H9 (cell line): Measurements from ENCODE around the gene SPANXN5. TPM values are rescaled to one million over a fixed set of nuclear protein-coding genes. Genes with fewer than 3 reads are reported as not detected.
"Not testable (repeated sequence)": the region's sequence is repeated elsewhere in the genome, so short reads cannot be mapped to it uniquely, and the experiment has no call there.

Experiments used
- DNase-seq: peaks from one replicate; pipeline ENCODE4 v3.0.0-alpha.2; 2017
- H2AFZ ChIP-seq: one replicate; pipeline ENCODE4 v1.6.1; 2013; ENCODE audit warnings: mild to moderate bottlenecking, low read length, control low read depth, moderate library complexity
- H2AK5ac ChIP-seq: 2 replicates; pipeline ENCODE4 v1.6.1; 2013; ENCODE audit warnings: low read length, control low read depth, mixed read lengths; ENCODE audit not compliant: insufficient read length
- H2BK120ac ChIP-seq: one replicate; pipeline ENCODE4 v1.6.1; 2013; ENCODE audit warnings: low read depth, mild to moderate bottlenecking, low read length, control low read depth, inconsistent platforms; ENCODE audit not compliant: poor library complexity, severe bottlenecking
- H2BK12ac ChIP-seq: 2 replicates; pipeline ENCODE4 v1.6.1; 2013; ENCODE audit warnings: low read length, control low read depth, mixed read lengths, low read depth; ENCODE audit not compliant: insufficient read length
- H2BK15ac ChIP-seq: 2 replicates; pipeline ENCODE4 v1.6.1; 2013; ENCODE audit warnings: low read depth, low read length, control low read depth
- H2BK20ac ChIP-seq: one replicate; pipeline ENCODE4 v1.6.1; 2013; ENCODE audit warnings: low read depth, mild to moderate bottlenecking, low read length, control low read depth, inconsistent platforms; ENCODE audit not compliant: poor library complexity, severe bottlenecking
- H2BK5ac ChIP-seq: 2 replicates; pipeline ENCODE4 v1.6.1; 2013; ENCODE audit warnings: low read length, control low read depth, mixed read lengths; ENCODE audit not compliant: insufficient read length
- H3K14ac ChIP-seq: 2 replicates; pipeline ENCODE4 v1.6.1; 2013; ENCODE audit warnings: low read length, control low read depth; ENCODE audit not compliant: insufficient read depth
- H3K18ac ChIP-seq: 2 replicates; pipeline ENCODE4 v1.6.1; 2013; ENCODE audit warnings: low read depth, mild to moderate bottlenecking, mixed read lengths, low read length, control low read depth; ENCODE audit not compliant: insufficient read length
- H3K23ac ChIP-seq: 2 replicates; pipeline ENCODE4 v1.6.1; 2013; ENCODE audit warnings: low read length, control low read depth, mixed read lengths, low read depth; ENCODE audit not compliant: insufficient read length
- H3K23me2 ChIP-seq: 2 replicates; pipeline ENCODE4 v1.6.1; 2013; ENCODE audit warnings: low read depth, mild to moderate bottlenecking, mixed read lengths, low read length, control low read depth; ENCODE audit not compliant: insufficient read length, poor library complexity, severe bottlenecking
- H3K27ac ChIP-seq: 2 replicates; pipeline ENCODE4 v1.5.1; 2013; ENCODE audit warnings: low read length, control low read depth, mixed read lengths, low read depth; ENCODE audit not compliant: insufficient read length
- H3K27me3 ChIP-seq: 2 replicates; pipeline ENCODE4 v1.6.1; 2013; ENCODE audit warnings: low read length, control low read depth, inconsistent platforms; ENCODE audit not compliant: insufficient read depth
- H3K4ac ChIP-seq: 2 replicates; pipeline ENCODE4 v1.6.1; 2013; ENCODE audit warnings: low read depth, mild to moderate bottlenecking, control low read depth, inconsistent platforms, low read length, moderate library complexity
- H3K4me1 ChIP-seq: 2 replicates; pipeline ENCODE4 v1.6.1; 2013; ENCODE audit warnings: low read length, control low read depth, inconsistent platforms; ENCODE audit not compliant: insufficient read depth
- H3K4me2 ChIP-seq: 2 replicates; pipeline ENCODE4 v1.6.1; 2013; ENCODE audit warnings: low read length, control low read depth, mixed read lengths; ENCODE audit not compliant: insufficient read length, insufficient read depth
- H3K56ac ChIP-seq: 2 replicates; pipeline ENCODE4 v1.6.1; 2013; ENCODE audit warnings: low read depth, mild to moderate bottlenecking, mixed read lengths, low read length, control low read depth; ENCODE audit not compliant: insufficient read length
- H3K79me1 ChIP-seq: 2 replicates; pipeline ENCODE4 v1.6.1; 2013; ENCODE audit warnings: low read depth, mild to moderate bottlenecking, moderate library complexity, low read length, control low read depth, inconsistent platforms; ENCODE audit not compliant: insufficient read depth, poor library complexity, severe bottlenecking
- H3K79me2 ChIP-seq: 2 replicates; pipeline ENCODE4 v1.6.1; 2013; ENCODE audit warnings: low read length, control low read depth, inconsistent platforms; ENCODE audit not compliant: insufficient read depth
- H3K9ac ChIP-seq: 2 replicates; pipeline ENCODE4 v1.6.1; 2013; ENCODE audit warnings: low read length, control low read depth, mixed read lengths; ENCODE audit not compliant: insufficient read length; ENCODE audit errors: extremely low read depth
- H3K9me3 ChIP-seq: one replicate; pipeline ENCODE4 v1.6.1; 2013; ENCODE audit warnings: low read depth, low read length, inconsistent platforms; ENCODE audit not compliant: control insufficient read depth
- H3T11ph ChIP-seq: one replicate; pipeline ENCODE4 v1.6.1; 2013; ENCODE audit warnings: mild to moderate bottlenecking, low read length, control low read depth, inconsistent platforms
- H4K20me1 ChIP-seq: one replicate; pipeline ENCODE4 v1.6.1; 2013; ENCODE audit not compliant: control insufficient read depth, insufficient read length, insufficient read depth
- H4K5ac ChIP-seq: 2 replicates; pipeline ENCODE4 v1.6.1; 2013; ENCODE audit warnings: low read depth, mild to moderate bottlenecking, mixed read lengths, low read length, control low read depth; ENCODE audit not compliant: insufficient read length
- H4K8ac ChIP-seq: replicated peaks from 2 replicates; pipeline ENCODE4 v1.6.1; 2013; ENCODE audit warnings: low read length, control low read depth, mixed read lengths, low read depth; ENCODE audit not compliant: insufficient read length
- H4K91ac ChIP-seq: 2 replicates; pipeline ENCODE4 v1.6.1; 2013; ENCODE audit warnings: low read depth, mild to moderate bottlenecking, moderate library complexity, mixed read lengths, low read length, control low read depth; ENCODE audit not compliant: insufficient read length
- H3K27ac Mint-ChIP-seq, 3 experiments: 2 replicates in 2 of 3; 3 replicates in 1 of 3; pipeline ENCODE4 v1.8.0; 2020 to 2021; ENCODE audit warnings: mixed read lengths in 3 of 3, mild to moderate bottlenecking in 1 of 3, moderate library complexity in 1 of 3
- H3K27me3 Mint-ChIP-seq: 2 replicates; pipeline ENCODE4 v1.8.0; 2021; ENCODE audit warnings: low read depth, mild to moderate bottlenecking, moderate library complexity, mixed read lengths
- H3K36me3 Mint-ChIP-seq, 3 experiments: 2 replicates in 2 of 3; 3 replicates in 1 of 3; pipeline ENCODE4 v1.8.0; 2020 to 2021; ENCODE audit warnings: low read depth in 3 of 3, mixed read lengths in 3 of 3; ENCODE audit not compliant: insufficient read depth in 1 of 3
- H3K4me1 Mint-ChIP-seq, 2 experiments: 2 replicates each; pipeline ENCODE4 v1.8.0; 2020; ENCODE audit warnings: mixed read lengths in 2 of 2
- H3K4me3 Mint-ChIP-seq, 2 experiments: 2 replicates in 1 of 2; 3 replicates in 1 of 2; pipeline ENCODE4 v1.8.0; 2020 to 2021; ENCODE audit warnings: mild to moderate bottlenecking in 2 of 2, mixed read lengths in 2 of 2, moderate library complexity in 1 of 2
- H3K9me3 Mint-ChIP-seq, 2 experiments: 2 replicates in 1 of 2; 3 replicates in 1 of 2; pipeline ENCODE4 v1.8.0; 2020; ENCODE audit warnings: mild to moderate bottlenecking in 2 of 2, mixed read lengths in 2 of 2, moderate library complexity in 1 of 2
- WGBS: extraction: QIAGEN DNeasy Blood & Tissue Kit; methylation state at CpG from one replicate; pipeline ENCODE4 v1.1.7; 2013; ENCODE audit warnings: missing lambda C conversion rate, low lambda C conversion rate, mixed read lengths; ENCODE audit not compliant: insufficient read length; ENCODE audit errors: extremely low coverage; 5-methylcytosine and 5-hydroxymethylcytosine counted together
- total RNA-seq: library from RNA; stranded (reverse); gene quantifications from 2 replicates; pipeline ENCODE4 v1.2.1, GENCODE V29; 2021

Gene SPANXN5
- total RNA-seq, 1 experiment from 2014 or later, result not detected

GRCh38 chrX:52773504-52773903 is 23.7 kb downstream of the SPANXN5 start:
- not testable (repeated sequence) for H3K4ac ChIP-seq, DNase-seq, H3K79me2 ChIP-seq, H3K9ac ChIP-seq, H3K27ac ChIP-seq, H3T11ph ChIP-seq, H3K23ac ChIP-seq, H3K56ac ChIP-seq, H4K5ac ChIP-seq, H3K79me1 ChIP-seq, H3K23me2 ChIP-seq, H2BK20ac ChIP-seq, H3K4me1 ChIP-seq, H3K9me3 Mint-ChIP-seq, H3K4me3 Mint-ChIP-seq, H2BK12ac ChIP-seq, H2BK15ac ChIP-seq, H3K27ac Mint-ChIP-seq, H3K27me3 ChIP-seq, H2AFZ ChIP-seq, H2AK5ac ChIP-seq, H3K18ac ChIP-seq, H3K27me3 Mint-ChIP-seq, H4K91ac ChIP-seq, H4K8ac ChIP-seq, H3K36me3 Mint-ChIP-seq, H4K20me1 ChIP-seq, H2BK5ac ChIP-seq, H3K4me1 Mint-ChIP-seq, H3K14ac ChIP-seq, H2BK120ac ChIP-seq, H3K9me3 ChIP-seq, H3K4me2 ChIP-seq
- no CpG with 5 or more reads among the region's 11 CpGs for WGBS

- not testable (repeated sequence) for H2BK120ac ChIP-seq, H4K91ac ChIP-seq, H3K4me2 ChIP-seq, H2AK5ac ChIP-seq, H3K36me3 Mint-ChIP-seq, DNase-seq, H3K9me3 ChIP-seq, H3K27ac ChIP-seq, H3K4me3 Mint-ChIP-seq, H3T11ph ChIP-seq, H3K4ac ChIP-seq, H3K79me2 ChIP-seq, H2BK20ac ChIP-seq, H2BK12ac ChIP-seq, H4K5ac ChIP-seq, H3K27me3 Mint-ChIP-seq, H3K4me1 Mint-ChIP-seq, H4K20me1 ChIP-seq, H3K23me2 ChIP-seq, H3K27ac Mint-ChIP-seq, H2BK15ac ChIP-seq, H3K23ac ChIP-seq, H3K4me1 ChIP-seq, H3K9ac ChIP-seq, H2AFZ ChIP-seq, H3K56ac ChIP-seq, H3K14ac ChIP-seq, H2BK5ac ChIP-seq, H3K79me1 ChIP-seq, H4K8ac ChIP-seq, H3K18ac ChIP-seq, H3K9me3 Mint-ChIP-seq, H3K27me3 ChIP-seq
- no CpG with 5 or more reads among the region's 5 CpGs for WGBS
Measured at GRCh38 chrX:52765983-52766382, 31.2 kb downstream of the SPANXN5 start.
